T-helper 2 cell treated with Interferon-gamma antibody and Interleukin-4, amounts not matched to agents 100 ng/mL and 5 ng/mL, for 36 hours (primary cell): ENCODE data around the gene RAVER1. TPM values are rescaled to one million over a fixed set of nuclear protein-coding genes. Genes with fewer than 3 reads are reported as not detected.
"Not testable (repeated sequence)": the region's sequence is repeated elsewhere in the genome, so short reads cannot be mapped to it uniquely, and the experiment has no call there.

Experiments
- intact Hi-C: fragments of 100-400 bp; cut with micrococcal nuclease; formaldehyde crosslinking; loops from one replicate; pipeline ENCODE4 v1.15.1; 2023
- total RNA-seq: library from RNA; stranded (reverse); gene quantifications from 2 replicates; pipeline ENCODE4 v1.2.3, GENCODE V29; 2022

Gene RAVER1
- total RNA-seq = 78.0 and 81.8 TPM in 2 replicates

GRCh38 chr19:10332965-10333757 is at the start of gene RAVER1:
Gene RAVER1, minus strand, starts transcription at chr19:10333529. Its CDS starts 22 bp downstream, at chr19:10333507.
- intact Hi-C loops = loop anchor here (1.0 to 5.0 kb wide), 4 partner anchors 17 to 319 kb away; partner anchors contain the start of genes FDX2, ILF3 and TYK2

GRCh38 chr19:10383223-10383499 is 49.8 kb upstream of the RAVER1 start:
- intact Hi-C loops = not testable (repeated sequence)

- intact Hi-C loops = loop anchor here (1.0 to 2.0 kb wide), 3 partner anchors 23 to 110 kb away; partner anchors contain the start of genes CDC37, ICAM1 and RAVER1
Observed at GRCh38 chr19:10380313-10381102, 47.2 kb upstream of the RAVER1 start, which contains the start of gene TYK2. Gene TYK2, minus strand, starts transcription at chr19:10380572. Its CDS starts 2,166 bp downstream, at chr19:10378406.

DNA sequence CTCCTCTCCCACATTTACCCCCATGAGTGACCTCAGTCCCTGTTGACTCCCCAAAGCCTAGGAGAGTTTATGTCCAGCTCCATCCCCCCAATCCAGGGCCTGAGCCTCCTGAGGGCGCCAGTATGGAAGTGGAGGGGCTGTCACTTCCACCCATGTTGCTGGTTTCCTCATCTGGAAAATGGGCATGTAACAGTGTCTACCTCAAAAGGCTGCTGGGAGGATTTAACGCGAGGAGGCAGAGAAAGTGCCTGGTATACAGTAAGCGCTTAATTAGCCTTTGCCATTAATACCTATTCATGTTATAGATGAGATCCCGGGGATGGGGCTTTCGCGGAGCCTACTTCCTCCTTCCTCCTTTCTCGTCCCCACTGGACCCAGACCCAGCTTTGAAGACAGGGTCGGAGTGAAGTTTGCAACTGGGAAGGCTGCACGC is 46.6 kb upstream of the RAVER1 start:
- intact Hi-C loops = loop anchor here (1.0 to 2.0 kb wide), 3 partner anchors 23 to 109 kb away; partner anchors contain the start of genes CDC37, ICAM1 and RAVER1

GRCh38 chr19:10378124-10378523 is 44.8 kb upstream of the RAVER1 start:
- intact Hi-C loops = no loop called here

GRCh38 chr19:10377140-10377640 is 43.9 kb upstream of the RAVER1 start:
- intact Hi-C loops = not testable (repeated sequence)

- intact Hi-C loops = no loop called here
Observed at GRCh38 chr19:10374931-10375330, 41.6 kb upstream of the RAVER1 start.

DNA sequence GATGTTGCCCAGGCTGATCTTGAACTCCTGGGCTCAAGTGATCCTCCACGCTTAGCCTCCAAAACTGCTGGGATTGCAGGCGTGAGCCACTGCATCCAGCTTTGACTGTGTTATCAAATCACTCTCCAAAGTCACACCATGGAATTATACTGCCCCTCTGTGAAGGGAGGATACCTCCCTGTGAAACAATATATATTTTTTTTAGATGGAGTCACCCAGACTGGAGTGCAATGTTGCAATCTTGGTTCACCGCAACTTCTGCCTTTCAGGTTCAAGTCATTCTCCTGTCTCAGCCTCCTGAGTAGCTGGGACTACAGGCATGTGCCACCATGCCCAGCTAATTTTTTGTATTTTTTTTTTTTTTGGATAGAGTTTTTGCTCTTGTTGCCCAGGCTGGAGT is 39.4 kb upstream of the RAVER1 start:
- intact Hi-C loops = no loop called here

DNA sequence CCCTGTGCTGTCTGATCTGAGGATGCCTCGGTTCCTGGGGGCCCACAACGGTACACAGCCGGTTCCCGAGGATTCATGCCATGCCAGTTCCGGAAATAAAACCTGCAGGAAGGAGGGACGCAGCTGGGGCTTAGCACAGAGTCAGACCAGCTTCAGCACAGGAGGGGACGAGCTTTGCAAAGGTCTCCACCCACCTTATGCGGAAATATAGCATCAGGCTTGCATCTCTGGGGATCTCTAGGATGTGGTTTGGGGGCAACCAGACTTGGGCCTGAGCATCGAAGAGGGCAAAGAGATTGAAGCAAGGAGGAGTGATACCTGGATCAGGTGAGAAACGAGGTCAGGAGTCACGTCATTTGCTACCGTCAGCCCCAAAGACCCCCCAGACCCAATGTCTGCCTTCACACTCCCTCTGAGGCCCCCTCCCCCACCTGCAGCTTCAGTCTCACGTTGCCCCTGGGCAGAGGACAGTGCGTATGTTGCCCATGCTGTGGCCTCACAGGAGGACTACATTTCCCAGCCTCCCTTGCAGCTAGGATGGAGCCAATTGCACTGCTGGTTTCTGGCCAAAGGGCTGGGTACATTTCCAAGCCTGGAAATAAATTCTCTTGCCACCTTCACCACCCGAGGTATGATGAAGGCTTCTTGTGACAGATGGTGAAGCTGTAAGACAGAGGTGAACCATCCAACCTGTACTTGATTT is 34.9 kb upstream of the RAVER1 start:
- intact Hi-C loops = no loop called here

- intact Hi-C loops = not testable (repeated sequence)
Observed at GRCh38 chr19:10366950-10367512, 33.7 kb upstream of the RAVER1 start.

GRCh38 chr19:10365518-10365917 is 32.2 kb upstream of the RAVER1 start:
- intact Hi-C loops = no loop called here

DNA sequence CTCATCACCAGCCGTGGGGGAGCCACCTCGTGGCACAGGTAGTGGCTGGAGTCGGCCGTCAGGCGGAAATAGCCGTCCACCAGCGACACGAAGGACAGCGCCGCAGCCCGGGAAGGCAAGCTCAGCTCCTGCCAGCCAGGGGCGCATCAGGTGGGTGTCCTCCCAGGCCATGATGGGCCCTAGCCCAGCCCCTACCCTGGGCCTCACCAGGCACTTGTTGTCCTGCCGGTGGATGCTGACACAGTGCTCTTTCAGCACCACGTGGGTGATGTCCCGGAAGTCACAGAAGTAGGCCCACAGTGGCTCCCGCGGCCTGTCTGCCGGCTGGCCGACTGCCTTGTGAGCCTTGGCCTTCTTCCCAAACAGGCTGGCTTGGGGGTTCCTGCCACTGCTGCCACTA is 31.3 kb upstream of the RAVER1 start:
- intact Hi-C loops = no loop called here

- intact Hi-C loops = no loop called here
Observed at GRCh38 chr19:10363789-10364281, 30.5 kb upstream of the RAVER1 start.

DNA sequence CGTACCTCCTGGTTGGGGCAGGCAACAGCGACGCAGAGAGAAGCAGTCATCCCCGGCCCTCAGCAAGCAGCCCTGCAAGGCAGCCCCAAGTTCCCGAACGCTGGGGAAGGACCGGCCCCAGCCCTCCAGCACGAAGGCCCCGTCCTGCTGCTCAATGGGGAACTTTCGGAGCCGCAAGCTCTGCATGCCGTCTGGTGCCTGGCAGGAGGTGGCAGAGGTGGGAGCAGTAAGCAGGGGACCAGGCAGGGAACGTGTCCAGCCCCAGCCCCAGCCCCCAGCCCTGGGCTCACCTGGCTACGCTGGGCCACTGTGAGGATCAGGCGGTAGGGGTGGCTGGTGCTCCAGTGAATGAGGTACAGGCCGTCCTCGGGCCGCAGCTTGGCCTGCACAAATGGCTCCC is 28.9 kb upstream of the RAVER1 start:
- intact Hi-C loops = no loop called here

DNA sequence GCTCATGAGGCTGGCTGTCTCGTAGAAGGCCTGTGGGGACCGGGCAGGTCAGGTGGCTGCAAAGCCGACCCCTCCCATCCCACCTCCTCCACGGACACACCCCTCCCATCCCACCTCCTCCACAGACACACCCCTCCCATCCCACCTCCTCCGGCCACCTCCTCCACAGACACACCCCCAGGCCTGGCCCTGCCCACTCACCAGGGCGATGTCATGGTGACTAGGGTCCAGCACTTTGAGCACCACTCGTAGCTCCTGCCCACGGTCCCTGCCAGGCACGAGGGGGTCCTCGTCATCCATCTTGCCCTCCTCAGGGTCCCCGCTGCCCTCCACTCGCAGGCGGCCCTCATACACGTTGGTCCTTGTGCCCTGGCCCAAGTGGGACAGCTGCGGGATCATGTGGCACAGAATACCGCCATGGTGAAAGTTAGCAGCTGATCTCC is 28.3 kb upstream of the RAVER1 start:
- intact Hi-C loops = no loop called here

- intact Hi-C loops = no loop called here
Observed at GRCh38 chr19:10356431-10356830, 23.1 kb upstream of the RAVER1 start.

GRCh38 chr19:10353793-10354391 is 20.6 kb upstream of the RAVER1 start:
- intact Hi-C loops = no loop called here

DNA sequence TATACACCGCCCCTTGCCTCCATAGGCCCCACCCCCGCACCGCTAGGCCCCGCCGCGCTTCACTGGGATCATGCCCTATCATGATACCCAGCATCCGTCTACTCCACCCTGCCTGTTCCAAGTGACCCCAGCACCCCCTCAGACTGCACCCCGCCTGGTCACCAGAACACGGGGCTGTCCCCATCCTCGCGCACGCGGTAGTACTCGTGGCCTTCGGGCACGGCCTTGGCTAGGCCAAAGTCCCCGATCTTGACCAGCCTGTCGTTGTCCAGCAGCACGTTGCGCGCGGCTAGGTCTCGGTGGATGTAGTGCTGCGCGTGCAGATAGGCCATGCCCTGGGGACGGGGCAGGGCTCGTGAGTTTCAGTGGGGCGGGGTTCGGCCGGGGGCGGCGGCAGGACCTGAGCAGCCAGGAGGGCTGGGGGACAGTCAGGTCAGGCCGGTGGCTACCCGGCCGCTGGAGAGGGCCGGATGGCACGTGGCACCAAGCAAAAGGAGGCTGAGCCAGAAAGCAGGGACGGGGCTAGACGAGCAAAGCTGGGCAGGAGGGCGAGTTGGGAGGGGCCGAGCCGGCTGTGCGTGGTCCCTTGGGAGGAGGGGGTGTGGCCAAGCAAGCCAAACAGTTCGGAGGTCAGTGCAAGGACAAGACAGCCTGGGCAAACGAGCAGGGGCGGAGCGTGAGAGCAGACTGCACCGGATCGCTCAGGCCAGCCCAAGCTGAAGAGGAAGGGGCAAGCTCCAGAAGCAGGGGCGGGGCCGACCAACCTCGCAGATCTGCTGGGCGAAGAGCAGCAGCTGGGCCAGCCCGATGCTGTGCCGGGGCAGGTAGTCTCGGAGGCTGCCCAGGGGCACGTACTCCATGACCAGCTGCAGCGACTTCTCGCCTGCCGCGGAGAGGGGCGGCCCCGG is 19.7 kb upstream of the RAVER1 start:
- intact Hi-C loops = no loop called here

DNA sequence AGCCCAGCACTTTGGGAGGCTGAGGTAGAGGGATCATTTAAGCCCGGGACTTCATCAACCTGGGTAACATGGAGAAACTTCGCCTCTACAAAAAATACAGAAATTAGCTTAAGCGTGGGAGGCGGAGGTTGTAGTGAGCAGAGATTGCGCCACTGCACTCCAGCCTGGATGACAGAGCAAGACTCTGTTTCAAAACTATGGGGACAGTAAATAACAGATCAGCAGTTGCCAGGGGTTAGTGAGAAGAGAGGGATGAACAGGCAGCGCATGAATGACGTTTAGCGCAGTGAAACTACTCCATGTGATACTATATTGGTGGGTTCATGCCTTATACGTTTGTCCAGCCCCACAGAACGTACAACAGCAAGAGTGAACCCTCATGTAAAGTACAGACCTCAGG is 13.2 kb upstream of the RAVER1 start:
- intact Hi-C loops = no loop called here
